ENCODE results near the gene ZNF320.
"Not testable (repeated sequence)": the region's sequence is repeated elsewhere in the genome, so short reads cannot be mapped to it uniquely, and the experiment has no call there.

Gene ZNF320

GRCh38 chr19:52936151-52936953 is 38.9 kb upstream of the ZNF320 start:
- Histone ChIP-seq H3K27ac (ENCODE audit: low read length) (peak overlapping the region; percentile 90), H3K4me3 (ENCODE audit: low read length) (peak overlapping the region; percentile 37), H3K4me2 (ENCODE audit: low read length) (peak overlapping the region; percentile 60), H4K20me1 (ENCODE audit: insufficient read depth, low read length) (no peaks in the 10 kb centered on the region), H3K79me2 (ENCODE audit: low read length) (peaks cover 91% of the 10 kb centered on the region), H3K9me3 (ENCODE audit: insufficient read depth, low read length) (no peaks in the 10 kb centered on the region), H3K27me3 (ENCODE audit: low read depth, low read length) (no peaks in the 10 kb centered on the region), H3K4me1 (ENCODE audit: low read length) (peaks cover 53% of the 10 kb centered on the region), H3K9ac (ENCODE audit: low read length) (peak overlapping the region; percentile 54), H2AFZ (ENCODE audit: low read depth, low read length) (no peak overlapping the region), H3K36me3 (replicated peaks; ENCODE audit: low read depth, low read length) (peaks cover 50% of the 10 kb centered on the region)
- TF ChIP-seq CTCF (IDR thresholded peaks at IDR 0.05; ENCODE audit: low read depth, low read length) (no peak), EZH2phosphoT487 (IDR thresholded peaks at IDR 0.05; ENCODE audit: low read depth) (no peak)

- no peak overlapping the region for H2AFZ ChIP-seq (ENCODE audit: low read depth, low read length)
- no peak for TF ChIP-seq CTCF (IDR thresholded peaks at IDR 0.05; ENCODE audit: low read depth, low read length)
- TF ChIP-seq EZH2phosphoT487 (IDR thresholded peaks at IDR 0.05; ENCODE audit: low read depth), result no peak
- no peaks in the 10 kb centered on the region for H3K9me3 ChIP-seq (ENCODE audit: insufficient read depth, low read length)
- H3K9ac ChIP-seq (ENCODE audit: low read length), result peak overlapping the region; percentile 47
- H3K27ac ChIP-seq (ENCODE audit: low read length), result peak overlapping the region; percentile 90
- peak overlapping the region; percentile 60 for H3K4me2 ChIP-seq (ENCODE audit: low read length)
- H4K20me1 ChIP-seq (ENCODE audit: insufficient read depth, low read length), result no peaks in the 10 kb centered on the region
- peaks cover 49% of the 10 kb centered on the region for H3K4me1 ChIP-seq (ENCODE audit: low read length)
- H3K79me2 ChIP-seq (ENCODE audit: low read length), result peaks cover 85% of the 10 kb centered on the region
- H3K36me3 ChIP-seq (replicated peaks; ENCODE audit: low read depth, low read length), result peaks cover 46% of the 10 kb centered on the region
- no peaks in the 10 kb centered on the region for H3K27me3 ChIP-seq (ENCODE audit: low read depth, low read length)
- H3K4me3 ChIP-seq (ENCODE audit: low read length), result peak overlapping the region; percentile 33; the same call in 1 of the 2 replicates
Observed at GRCh38 chr19:52935434-52935833, 38.0 kb upstream of the ZNF320 start.

- H3K27me3 ChIP-seq (ENCODE audit: low read depth, low read length); H3K4me3 ChIP-seq (ENCODE audit: low read length); H3K27ac ChIP-seq (ENCODE audit: low read length); H4K20me1 ChIP-seq (ENCODE audit: insufficient read depth, low read length); H3K4me2 ChIP-seq (ENCODE audit: low read length); H3K9me3 ChIP-seq (ENCODE audit: insufficient read depth, low read length); H2AFZ ChIP-seq (ENCODE audit: low read depth, low read length): not testable (repeated sequence)
- peaks cover 24% of the 10 kb centered on the region for H3K4me1 ChIP-seq (ENCODE audit: low read length)
- H3K79me2 ChIP-seq (ENCODE audit: low read length), result peaks cover 25% of the 10 kb centered on the region
- H3K9ac ChIP-seq (ENCODE audit: low read length), result peak overlapping the region; percentile 100; the same call in 1 of the 2 replicates
- peaks cover 32% of the 10 kb centered on the region for H3K36me3 ChIP-seq (replicated peaks; ENCODE audit: low read depth, low read length)
Observed at GRCh38 chr19:52924641-52925040, 27.2 kb upstream of the ZNF320 start.

DNA sequence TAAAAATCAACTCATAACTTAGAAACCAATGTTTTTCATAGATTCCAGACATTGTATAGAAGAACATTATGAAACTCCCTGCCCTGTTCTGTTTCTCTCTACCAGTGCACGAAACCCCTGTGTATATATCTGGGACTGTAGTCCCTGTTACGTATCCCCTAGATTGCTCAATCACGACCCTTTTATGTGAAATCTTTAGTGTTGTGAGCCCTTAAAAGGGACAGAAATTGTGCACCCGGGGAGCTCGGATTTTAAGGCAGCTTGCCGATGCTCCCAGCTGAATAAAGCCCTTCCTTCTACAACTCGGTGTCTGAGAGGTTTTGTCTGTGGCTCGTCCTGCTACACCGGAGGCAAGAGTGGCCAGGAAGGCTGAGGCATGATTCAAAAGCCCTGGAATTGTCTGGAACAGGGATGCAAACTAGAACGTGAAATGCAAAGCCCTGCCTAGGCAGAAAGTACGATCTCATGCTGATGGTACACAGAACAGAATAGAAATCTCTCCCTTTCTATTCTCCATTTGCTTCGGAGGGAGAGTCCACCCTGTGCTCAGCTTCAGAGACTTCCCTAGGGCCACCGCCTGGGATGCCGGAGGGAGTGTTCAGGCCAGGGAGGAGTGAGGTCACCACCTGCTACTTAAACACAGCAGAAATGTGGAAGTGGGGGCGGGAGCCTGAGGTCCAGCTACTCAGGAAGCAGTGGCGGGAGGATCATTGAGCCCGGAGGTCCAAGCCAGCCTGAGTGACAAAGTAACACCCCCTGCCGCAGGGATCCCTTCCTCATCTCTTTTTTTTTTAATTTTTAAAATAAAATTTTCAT is 26.6 kb upstream of the ZNF320 start:
- peak overlapping the region; percentile 87 for H3K27ac ChIP-seq (ENCODE audit: low read length)
- peak overlapping the region; percentile 100 for H3K9ac ChIP-seq (ENCODE audit: low read length)
- peaks cover 25% of the 10 kb centered on the region for H3K79me2 ChIP-seq (ENCODE audit: low read length)
- H3K27me3 ChIP-seq (ENCODE audit: low read depth, low read length), result no peaks in the 10 kb centered on the region
- no peaks in the 10 kb centered on the region for H3K9me3 ChIP-seq (ENCODE audit: insufficient read depth, low read length)
- H2AFZ ChIP-seq (ENCODE audit: low read depth, low read length), result 0 out of 2 replicates have a peak overlapping the region, but pooled peaks have one; percentile 4
- peak overlapping the region; percentile 83 for H3K4me2 ChIP-seq (ENCODE audit: low read length)
- no peaks in the 10 kb centered on the region for H4K20me1 ChIP-seq (ENCODE audit: insufficient read depth, low read length)
- peaks cover 24% of the 10 kb centered on the region for H3K4me1 ChIP-seq (ENCODE audit: low read length)
- peak overlapping the region; percentile 95 for H3K4me3 ChIP-seq (ENCODE audit: low read length)
- peaks cover 29% of the 10 kb centered on the region for H3K36me3 ChIP-seq (replicated peaks; ENCODE audit: low read depth, low read length)
- TF ChIP-seq EZH2phosphoT487 (IDR thresholded peaks at IDR 0.05; ENCODE audit: low read depth) (no peak), CTCF (IDR thresholded peaks at IDR 0.05; ENCODE audit: low read depth, low read length) (no peak)
